Measurements from ENCODE around the gene SIN3B.
A peak's percentile ranks its signal among the peaks of the same experiment; 100 is the strongest.

Gene SIN3B

DNA sequence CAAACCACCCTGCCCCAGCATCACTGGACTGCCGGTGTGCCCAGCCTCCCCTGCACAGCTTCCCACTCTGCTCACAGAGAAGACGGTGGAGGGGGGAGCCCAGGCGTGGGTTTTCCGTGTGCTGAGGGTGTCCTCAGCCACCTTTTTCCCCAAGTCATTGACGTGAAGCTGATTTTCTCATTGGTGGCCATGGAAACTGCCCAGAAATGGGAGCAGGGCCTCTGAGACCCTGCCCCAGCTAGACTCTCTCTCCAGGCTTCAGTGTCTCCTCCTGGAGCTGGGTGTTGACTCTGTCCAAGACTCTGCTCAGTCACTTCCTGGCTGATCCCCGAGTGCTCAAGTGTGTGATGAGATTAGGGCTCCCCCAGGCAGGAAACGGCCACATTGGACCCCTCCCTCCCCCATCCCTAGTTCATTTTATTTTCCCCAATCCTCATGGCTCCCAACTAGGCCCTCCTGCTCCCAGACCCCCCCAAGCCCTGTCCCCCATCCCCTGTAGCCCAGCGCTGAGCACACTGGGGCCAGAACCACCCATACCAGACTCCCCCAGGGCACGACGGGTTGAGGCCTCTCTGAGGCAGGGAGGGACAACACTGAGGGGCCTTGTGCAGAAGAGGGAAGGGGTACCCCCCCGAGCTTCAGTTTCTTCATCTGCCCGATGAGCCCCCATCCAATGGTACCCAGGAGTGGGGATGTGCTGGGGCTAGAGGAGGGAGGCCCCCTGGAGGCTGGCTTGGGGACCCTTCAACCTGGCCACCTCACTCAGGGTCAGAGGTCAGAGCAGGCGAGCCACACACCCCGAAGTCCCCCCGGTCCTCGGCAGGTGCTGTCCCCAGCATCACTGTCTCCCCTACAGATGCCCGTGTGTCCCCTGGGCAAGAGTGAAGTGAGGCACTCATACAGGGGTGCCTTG is 58.4 kb downstream of the SIN3B start:
- FAIRE-seq: no peak

DNA sequence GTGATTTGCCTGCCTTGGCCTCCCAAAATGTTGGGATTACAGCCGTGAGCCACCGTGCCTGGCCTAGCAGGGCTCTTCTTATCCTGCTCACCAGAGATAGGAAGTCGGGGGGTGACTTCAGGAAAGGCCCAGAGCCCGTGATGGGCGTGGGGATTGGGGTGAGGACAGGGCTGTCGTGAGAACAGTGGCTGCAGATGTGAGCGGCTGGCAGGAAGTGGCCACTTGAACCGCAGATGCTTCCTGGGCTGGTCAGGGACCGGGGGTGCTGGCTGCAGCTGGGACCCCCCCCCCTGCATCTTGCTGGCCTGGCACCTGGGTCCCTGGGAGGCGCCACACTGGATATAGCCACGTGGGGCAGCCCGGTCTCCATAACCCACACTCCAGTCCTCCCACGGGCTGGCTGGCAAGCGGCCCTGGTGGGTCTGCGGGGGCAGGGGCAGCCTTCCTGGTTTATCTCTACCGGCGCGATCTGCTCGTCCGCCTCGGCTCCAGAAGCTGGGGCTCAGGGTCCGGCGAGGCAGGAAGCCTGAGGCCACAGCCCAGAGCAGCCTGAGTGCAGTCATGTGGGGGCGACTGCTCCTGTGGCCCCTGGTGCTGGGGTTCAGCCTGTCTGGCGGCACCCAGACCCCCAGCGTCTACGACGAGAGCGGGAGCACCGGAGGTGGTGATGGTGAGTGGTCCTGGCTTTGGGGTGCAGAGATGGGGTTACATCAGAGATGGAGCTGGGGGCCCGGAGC is 59.6 kb downstream of the SIN3B start, which contains the start of gene F2RL3:
F2RL3 (plus strand) TSS at position 371 of the 737 bp plus-strand sequence; CDS start at position 562, 191 bp downstream.
- DNase-seq (ENCODE audit: extremely low spot score, insufficient read length, low read depth): peak; percentile 68

More for the DNA sequence above, 58.4 kb downstream of the SIN3B start:
- DNase-seq (ENCODE audit: extremely low spot score, insufficient read length, low read depth): no peak

DNA sequence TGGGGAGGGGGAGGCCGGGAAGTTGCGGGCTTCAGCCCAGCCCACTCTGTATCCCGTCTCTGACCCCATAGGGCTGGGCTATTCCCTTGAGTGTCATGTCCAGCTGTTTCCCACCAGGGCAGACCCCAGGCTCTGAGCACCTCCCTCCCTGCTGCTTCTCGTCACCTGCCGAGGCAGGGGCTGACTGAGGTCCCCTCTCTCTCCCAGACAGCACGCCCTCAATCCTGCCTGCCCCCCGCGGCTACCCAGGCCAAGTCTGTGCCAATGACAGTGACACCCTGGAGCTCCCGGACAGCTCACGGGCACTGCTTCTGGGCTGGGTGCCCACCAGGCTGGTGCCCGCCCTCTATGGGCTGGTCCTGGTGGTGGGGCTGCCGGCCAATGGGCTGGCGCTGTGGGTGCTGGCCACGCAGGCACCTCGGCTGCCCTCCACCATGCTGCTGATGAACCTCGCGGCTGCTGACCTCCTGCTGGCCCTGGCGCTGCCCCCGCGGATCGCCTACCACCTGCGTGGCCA is 60.2 kb downstream of the SIN3B start:
- FAIRE-seq: no peak
- DNase-seq (ENCODE audit: extremely low spot score, insufficient read length, low read depth): no peak

More for the DNA sequence above, 59.6 kb downstream of the SIN3B start, which contains the start of gene F2RL3:
- FAIRE-seq: peak; percentile 88

DNA sequence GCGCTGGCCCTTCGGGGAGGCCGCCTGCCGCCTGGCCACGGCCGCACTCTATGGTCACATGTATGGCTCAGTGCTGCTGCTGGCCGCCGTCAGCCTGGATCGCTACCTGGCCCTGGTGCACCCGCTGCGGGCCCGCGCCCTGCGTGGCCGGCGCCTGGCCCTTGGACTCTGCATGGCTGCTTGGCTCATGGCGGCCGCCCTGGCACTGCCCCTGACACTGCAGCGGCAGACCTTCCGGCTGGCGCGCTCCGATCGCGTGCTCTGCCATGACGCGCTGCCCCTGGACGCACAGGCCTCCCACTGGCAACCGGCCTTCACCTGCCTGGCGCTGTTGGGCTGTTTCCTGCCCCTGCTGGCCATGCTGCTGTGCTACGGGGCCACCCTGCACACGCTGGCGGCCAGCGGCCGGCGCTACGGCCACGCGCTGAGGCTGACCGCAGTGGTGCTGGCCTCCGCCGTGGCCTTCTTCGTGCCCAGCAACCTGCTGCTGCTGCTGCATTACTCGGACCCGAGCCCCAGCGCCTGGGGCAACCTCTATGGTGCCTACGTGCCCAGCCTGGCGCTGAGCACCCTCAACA is 60.8 kb downstream of the SIN3B start:
- no peak for FAIRE-seq
- DNase-seq (ENCODE audit: extremely low spot score, insufficient read length, low read depth): no peak

DNA sequence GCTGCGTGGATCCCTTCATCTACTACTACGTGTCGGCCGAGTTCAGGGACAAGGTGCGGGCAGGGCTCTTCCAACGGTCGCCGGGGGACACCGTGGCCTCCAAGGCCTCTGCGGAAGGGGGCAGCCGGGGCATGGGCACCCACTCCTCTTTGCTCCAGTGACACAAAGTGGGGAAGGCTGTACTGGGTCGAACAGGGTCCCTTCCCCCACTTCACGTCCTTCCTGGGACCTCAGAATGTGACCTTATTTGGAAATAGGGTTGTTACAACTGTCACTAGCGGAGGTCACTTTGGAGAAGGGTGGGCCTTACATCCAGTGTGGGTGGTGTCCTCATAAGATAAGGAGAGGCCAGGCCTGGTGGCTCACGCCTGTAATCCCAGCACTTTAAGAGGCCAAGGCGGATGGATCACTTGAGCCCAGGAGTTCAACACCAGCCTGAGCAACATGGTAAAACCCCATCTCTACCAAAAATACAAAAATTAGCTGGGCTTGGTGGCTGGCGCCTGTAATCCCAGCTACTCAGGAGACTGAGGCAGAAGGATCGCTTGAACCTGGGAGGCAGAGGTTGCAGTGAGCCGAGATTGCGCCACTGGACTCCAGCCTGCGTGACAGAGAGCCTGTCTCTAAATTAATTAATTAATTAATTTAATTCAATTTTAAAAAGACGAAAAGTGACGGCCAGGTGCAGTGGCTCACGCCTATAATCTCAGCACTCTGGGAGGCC is 61.4 kb downstream of the SIN3B start:
- DNase-seq (ENCODE audit: extremely low spot score, insufficient read length, low read depth) (no peak), FAIRE-seq (no peak)

DNA sequence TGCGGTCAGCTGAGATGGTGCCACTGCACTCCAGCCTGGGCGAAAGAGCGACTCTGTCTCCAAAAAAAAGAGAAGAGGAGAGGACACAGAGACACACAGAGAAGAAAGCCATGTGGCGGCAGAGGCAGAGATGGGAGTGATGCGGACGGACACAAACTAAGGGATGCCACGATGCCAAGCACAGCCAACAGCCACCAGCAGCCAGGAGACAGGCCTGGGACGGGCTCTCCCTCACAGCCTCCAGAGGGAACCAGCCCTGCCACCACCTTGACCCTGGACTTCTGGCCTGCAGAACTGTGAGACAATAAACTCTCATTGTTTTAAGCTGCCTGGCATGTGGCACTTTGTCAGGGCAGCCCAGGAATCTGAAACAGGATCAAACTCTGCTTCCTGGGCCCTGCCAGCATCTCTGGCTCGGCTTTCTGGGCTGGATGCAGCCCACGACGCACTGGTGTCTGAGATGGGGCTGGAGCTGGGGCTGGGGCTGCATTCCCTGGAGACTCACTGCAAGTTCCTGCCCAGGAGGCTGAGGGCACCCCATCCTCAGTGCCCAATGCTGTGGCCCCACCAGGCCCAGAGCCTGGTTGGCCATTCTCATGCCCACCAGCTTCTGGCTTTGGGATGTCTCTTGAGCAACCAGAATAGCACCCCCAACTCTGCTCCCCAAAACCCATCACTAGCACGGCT is 62.6 kb downstream of the SIN3B start:
- no peak for FAIRE-seq
- no peak for DNase-seq (ENCODE audit: extremely low spot score, insufficient read length, low read depth)

DNA sequence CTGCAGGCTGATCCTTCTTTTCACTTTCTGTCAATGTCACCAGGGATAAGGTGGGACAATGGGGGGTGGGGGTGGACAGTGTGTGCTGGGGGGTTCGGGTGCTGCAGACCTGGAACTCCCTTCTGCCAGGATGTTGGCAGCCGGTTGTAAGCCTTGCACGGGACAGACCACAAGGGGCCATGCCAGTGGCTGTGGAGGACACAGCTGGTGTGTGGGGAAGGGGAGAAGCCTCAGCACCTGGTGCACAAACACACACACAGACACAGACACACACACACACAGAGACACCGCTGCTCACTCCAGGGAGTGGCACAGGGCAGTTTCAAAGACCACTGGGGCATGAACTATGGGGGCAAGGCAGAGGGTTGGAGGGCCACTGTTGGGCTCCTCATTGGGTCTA is 63.2 kb downstream of the SIN3B start:
- FAIRE-seq (no peak), DNase-seq (ENCODE audit: extremely low spot score, insufficient read length, low read depth) (no peak)

DNA sequence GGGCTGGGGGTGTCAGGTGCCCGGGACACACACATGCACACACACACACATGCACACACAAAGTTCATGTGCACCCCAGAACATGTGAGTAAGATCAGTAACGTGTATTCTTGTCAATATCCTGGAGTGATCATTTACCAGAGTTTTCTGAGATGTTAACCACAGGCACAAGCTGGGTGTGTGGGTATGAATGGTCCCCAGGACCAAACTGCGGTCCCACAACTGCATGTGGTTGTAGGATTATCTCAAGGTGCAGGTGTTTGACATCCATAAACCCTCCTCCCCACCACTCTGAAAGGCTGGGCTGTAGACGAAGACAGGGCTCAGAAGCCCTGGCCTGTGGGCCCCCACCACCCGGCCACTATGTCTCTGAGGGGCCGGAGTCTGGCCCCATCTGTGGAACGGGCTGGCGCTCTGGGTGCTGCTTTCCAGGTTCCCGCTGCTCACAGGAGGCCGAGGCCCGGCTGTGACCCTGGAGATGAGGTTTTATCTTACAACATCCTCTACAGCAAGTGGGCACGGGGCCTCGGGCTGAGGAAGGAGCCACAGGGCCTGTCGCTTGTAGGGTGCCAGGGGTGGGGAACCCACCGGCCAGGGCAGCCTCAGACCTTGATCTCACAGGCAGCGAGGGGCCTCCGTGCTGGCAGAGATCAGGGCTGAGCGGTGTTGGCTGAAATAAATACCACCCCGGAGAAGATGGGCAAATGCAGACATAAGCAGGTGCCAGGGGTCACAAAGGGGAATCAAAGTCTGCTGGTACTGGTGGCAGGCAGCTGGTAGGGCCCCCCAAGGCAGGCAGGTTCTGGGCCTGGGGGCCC is 63.9 kb downstream of the SIN3B start:
- DNase-seq (ENCODE audit: extremely low spot score, insufficient read length, low read depth): no peak
- peak; percentile 92 for FAIRE-seq

DNA sequence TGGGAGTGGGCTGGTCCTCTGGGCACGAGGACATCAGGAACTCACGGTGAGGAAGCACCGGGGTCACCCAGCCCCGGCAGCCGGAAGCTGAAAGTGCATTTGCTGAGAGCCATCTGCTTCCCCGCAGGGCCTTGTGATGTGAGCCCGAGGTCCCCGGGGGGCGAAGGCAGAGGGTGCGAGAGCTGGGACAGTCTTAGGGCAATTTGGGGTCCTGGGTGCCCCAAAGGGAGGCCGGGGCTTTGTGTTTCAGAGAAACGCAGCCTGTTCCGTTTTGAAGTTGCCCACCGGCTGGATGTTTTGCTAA is 64.4 kb downstream of the SIN3B start:
- no peak for DNase-seq (ENCODE audit: extremely low spot score, insufficient read length, low read depth)
- FAIRE-seq: peak; percentile 75

DNA sequence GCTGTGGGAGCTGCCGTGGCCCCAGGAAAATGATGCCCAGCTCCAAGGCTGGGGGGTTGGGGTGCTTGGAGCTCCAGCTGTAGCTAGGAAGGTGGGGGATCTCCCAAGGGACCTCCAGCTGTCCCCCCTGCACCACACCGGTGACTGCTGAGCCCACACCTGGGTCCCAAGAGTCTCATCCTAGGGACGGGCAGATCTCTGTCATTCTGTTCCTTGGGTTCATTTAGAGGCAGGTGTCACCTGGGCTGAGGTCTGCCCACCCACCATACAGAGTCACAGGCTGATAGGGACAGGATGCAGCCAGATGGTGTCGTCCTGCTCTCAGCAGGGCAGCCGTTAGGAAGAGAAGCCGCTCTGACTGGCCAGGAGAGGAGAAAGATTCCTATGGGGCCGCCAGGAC is 64.9 kb downstream of the SIN3B start:
- DNase-seq (ENCODE audit: extremely low spot score, insufficient read length, low read depth): no peak
- peak; percentile 41 for FAIRE-seq

DNA sequence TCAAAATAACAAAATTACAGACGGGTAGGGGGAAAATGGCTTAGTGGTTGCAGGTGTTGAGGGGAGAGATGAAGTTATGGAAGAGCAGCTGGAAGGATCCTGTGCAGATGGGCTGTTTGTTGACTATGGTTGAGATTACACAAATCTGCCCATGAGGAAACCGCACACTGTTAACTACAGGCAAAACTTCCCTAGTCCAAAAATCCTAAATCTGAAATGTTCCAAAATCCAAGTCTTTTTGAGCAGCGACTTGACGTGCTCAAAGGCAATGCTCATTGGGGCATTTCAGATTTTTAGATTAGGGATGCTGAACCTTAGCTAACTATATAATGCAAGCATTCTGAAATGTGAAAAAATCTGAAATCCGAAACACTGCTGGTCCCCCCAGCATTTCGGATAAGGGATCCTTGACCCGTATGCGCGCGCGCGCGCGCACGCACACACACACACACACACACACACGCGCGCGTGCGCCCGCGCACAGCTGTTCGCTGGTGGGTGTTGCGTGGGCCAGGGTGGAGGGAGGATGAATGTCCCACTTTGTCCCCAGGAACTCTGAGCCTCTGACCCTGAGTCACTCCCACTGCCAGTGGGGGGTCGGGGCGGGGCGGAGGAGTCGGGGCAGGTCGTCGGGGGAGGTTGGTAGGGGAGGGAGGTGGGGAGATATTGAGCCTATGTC is 66.4 kb downstream of the SIN3B start:
- DNase-seq (ENCODE audit: extremely low spot score, insufficient read length, low read depth): no peak
- FAIRE-seq: no peak

DNA sequence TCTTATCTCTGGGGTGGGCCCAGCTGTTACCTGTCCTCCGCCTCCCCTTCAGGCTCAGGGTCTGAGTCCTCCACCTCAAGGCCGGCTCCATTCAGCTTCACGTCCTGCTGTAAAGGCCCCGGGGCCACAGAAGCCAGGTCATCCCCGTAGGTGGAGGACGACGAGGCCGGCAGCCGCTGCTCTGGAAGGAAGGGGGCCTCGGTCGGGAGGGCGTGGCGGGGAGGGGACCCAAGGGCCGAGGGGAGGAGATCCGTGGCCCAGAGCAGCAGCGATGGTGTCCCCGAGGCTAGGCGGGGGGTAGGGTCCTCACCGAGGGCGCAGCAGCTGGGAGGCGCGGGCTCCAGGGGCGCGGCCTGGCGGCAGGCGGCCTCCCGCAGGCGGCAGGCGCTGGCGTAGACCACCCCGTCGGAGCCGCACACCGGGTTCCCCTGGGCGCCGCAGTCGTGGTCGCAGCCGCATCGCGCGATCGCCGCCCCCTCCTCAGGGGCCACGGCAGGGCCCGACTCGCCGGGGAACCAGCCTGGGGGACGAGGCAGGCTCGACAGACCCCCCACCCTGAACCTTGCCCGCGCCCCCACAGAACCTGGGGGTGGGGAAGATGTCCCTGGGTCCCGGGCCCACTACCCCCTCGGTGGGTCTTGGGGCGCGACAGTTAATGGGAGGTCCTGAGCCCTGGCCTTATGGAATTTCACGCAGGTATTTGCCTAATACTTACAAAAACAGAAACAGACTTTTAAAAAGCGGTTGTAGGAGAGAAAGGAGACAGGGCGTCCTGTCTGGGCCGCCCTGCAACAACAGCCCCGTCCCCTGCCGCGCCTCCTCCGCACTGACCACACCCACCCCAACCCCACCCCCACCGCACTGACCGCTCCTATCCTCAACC is 67.2 kb downstream of the SIN3B start:
- DNase-seq (ENCODE audit: extremely low spot score, insufficient read length, low read depth) (no peak), FAIRE-seq (no peak)

DNA sequence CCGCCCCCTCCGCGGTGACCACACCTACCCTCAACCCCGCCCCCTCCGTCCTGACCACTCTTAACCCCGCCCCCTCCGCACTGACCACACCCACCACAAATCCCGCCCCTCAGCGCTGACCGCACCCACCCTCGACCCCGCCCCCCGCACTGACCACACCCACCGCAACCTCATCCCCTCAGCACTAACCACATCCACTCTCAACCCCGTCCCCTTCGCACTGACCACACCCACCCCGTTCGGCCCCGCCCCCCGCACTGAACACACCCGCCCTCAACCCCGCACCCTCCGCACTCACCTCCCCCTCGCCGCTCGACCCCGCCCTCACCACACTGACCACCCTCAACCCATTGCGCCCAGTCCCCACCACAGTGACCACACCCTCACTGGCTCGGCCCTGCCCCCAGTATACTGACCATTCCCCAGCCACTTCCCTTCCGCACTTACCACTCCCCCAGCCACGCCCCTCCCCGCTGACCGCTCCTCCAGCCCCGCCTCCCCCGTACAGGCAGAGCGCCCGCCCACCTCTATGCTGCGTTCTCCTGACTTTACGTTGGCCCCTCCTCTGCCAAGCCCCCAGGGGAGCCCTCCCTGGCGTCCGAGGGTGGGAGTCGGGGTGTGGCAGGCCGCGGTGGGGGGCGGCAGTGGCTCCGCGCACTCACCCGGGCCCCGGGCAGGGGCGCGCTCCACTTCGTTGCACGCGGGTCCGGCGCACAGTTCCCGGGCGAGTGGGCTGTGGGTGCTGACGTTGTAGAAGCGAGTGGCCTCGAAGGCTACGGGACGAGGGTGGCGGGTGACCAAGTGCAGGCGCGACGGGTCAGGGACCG is 68.0 kb downstream of the SIN3B start:
- FAIRE-seq (peak; percentile 90), DNase-seq (ENCODE audit: extremely low spot score, insufficient read length, low read depth) (peak; percentile 88)

DNA sequence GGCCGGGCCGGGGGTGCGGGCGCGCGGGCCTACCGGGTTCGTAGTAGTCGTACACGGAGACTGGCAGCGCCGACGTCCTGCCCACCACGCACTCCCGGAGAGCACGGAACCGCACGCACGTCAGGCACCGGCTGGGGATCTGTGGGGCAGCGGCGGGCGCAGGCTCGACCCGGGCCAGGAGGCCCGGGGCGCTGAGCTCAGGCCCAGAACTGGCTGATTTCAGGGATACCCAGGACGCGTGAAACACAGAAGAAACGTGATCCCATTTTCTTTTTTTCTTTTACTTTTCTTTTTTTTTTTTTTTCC is 68.6 kb downstream of the SIN3B start:
- DNase-seq (ENCODE audit: extremely low spot score, insufficient read length, low read depth): no peak
- FAIRE-seq: no peak

DNA sequence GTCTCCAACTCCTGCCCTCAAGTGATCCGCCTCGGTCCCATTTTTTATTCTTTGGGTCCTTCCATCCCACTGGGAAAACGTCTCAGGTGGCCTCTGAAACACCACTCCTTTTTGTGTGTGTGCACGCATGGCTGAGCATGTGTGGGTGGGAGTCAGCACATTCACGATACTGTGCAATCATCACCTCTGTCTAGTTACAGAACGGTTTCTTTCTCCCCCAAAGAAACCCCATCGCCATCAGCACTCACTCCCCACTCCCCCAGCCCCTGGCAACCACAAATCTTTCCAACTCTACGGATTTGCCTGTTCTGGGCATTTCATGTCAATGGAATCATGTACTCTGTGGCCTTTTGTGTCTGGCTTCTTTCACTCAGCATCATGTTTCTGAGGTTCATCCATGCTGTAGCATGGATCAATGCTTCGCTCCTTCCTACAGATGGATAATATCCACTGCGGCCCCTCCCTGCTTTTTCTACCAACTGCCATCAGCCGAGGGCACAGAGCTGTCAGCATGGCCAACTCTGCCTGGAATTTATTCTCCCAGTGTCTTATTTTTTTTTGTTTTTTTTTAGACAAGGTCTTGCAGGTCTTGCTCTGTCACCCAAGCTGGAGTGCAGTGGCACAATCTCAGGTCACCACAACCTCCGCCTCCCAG is 69.3 kb downstream of the SIN3B start:
- FAIRE-seq (peak; percentile 75), DNase-seq (ENCODE audit: extremely low spot score, insufficient read length, low read depth) (no peak)

DNA sequence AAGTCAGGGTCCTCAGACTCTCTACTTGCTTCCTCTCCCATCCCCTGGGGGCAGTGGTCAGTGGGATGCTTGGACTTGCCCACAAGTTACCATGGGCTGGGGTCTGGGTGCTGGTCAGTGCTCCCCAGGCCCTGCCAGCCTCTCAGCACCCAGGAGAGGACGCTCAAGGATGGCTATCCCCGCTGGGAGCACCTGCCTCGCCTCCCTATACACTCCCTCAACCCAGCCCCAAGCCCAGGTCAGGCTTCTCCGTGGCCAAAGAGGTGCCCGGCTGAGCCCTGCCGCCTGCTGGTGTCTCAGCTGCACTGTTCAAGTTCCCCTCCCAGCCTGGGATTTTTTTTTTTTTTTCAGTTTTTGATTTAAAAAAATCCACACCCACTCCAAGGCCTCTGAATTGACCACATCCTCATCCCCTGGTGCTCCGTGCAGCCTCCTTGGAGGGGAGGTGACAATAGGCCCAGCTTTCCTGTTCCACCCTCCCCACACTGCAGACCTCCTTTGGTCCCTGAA is 70.4 kb downstream of the SIN3B start:
- peak; percentile 71 for FAIRE-seq
- peak; percentile 48 for DNase-seq (ENCODE audit: extremely low spot score, insufficient read length, low read depth)

All from GM18507 (cell line).